ENCODE results near the gene YPEL5. TPM values are rescaled to one million over a fixed set of nuclear protein-coding genes. Genes with fewer than 3 reads are reported as not detected.

Gene YPEL5
- total RNA-seq, 1 donor from 2014 or later: 18.5 TPM

DNA sequence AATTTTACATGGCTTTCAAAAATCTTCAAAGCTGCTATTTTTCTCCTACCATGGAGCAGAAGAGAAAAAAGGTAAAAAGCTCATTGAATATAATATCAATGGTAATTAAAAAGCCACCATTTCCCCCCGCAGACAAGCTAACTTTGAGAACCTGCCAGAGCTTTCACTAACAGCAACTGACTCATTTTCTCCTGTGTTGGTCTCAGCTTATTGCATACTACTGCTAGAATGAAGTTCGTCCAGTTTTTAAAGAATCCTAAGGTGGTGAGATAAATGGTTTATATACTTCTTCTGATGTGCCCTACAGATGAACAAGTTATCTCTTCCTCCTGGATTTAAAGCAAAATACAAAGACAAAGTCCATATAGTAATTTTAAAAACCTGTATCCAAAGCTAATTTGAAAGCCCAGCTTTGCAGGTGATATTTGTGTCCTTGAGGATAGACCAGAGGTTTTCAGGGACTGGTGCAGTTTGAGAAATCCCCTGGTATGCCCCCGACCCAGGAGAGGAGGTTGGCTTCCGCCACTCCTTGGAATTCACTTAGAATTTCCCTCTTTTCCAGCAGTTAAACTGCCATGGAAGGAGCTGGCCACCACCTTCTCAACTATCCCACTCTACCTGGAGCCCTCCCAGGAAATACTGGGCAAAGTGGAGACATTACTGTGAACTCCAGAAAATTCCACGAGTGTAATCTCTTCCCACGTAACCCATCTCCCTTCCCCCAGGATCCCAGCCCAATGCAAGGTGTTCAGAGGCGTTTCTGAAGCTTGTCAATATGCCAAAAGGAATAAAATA is 17.5 kb downstream of the YPEL5 start:
- intact Hi-C loops (cut with micrococcal nuclease): loop anchor here (2.0 to 10.0 kb wide), 2 partner anchors 18 to 1150 kb away; partner anchors contain the start of gene YPEL5

DNA sequence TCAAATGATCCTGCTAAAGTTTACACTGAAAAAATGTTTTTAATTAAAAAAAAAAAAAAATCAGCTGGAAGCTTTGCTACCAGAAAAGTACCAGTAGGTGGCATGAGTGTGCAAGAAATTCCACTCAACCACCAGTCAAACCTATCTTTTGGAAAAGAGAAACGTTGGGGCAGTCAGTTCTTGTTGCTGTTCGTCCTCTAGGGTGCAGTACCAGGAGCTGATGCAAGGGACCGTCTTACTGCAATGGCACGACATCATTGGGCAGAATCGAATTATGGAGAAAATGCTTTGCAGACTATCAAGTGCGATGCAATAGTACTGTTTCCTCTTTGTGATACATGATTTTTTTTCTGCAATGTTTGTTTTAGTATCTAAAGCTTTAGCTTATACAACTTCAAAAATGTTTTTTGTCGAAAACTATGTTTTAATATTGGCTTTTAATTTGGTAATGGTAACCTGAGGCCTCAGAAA is 18.3 kb downstream of the YPEL5 start:
- intact Hi-C loops (cut with micrococcal nuclease): loop anchor here (1.0 to 10.0 kb wide), 5 partner anchors 18 to 1150 kb away; partner anchors contain the start of genes LCLAT1 and YPEL5

DNA sequence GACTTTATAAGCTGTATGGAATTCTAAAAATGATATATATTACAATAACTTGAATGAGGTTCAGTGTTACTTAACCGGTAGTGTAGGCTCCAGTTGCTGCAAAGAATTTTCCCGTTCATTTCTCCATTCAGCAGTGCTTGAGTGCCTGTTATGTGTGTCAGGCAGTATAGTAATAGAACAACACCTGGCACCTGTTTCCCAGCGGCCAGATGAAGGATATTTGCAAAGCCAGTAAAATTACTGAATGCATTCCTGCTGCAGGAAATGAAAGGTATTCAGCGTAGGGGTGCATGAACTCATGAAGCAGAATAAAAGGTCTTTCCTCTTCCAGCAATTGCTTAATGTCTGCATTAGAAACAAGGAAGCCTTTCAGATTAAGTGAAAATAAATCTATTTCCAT is 18.8 kb downstream of the YPEL5 start:
- intact Hi-C loops (cut with micrococcal nuclease): loop anchor here (1.0 to 10.0 kb wide), 5 partner anchors 19 to 1149 kb away; partner anchors contain the start of genes LCLAT1 and YPEL5

DNA sequence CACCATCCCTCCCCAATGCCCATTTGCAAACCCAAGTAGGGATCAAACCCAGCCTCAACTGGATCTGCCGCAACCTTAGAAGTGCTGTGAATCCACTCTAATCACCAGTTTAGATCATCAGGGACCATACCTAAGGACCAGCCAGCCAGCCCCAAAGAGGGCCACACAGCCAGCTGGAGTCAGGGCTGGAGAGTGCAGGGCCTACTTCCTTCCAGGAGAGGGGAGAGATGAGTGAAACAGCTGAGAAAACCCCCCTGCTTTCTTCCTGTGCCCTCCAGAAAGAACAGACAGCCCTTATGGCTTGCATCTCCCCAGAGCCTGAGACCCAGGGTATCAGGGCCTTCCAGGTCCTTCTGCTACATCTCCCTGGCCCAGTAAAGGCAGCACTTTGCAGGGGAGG is 25.8 kb downstream of the YPEL5 start:
- intact Hi-C loops (cut with micrococcal nuclease): no loop called here

DNA sequence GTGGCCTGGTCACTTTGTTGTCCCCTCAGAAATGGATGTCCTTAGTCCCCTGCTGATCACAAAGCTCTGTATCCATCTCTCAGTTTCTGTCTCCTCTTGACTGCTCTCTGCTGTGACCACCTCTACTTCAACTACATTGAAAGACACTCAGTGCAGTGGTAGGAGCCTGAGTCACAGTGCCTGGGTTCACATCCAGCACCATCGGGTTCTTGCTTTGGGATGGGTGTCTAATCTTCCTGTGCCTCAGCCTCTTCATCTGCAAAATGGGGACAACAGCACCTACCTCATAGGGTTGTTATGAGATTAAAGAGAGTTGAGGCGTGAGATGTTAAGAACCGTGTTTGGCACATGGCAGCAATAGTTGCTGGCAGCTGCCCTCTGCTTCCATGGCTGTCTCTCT is 30.6 kb downstream of the YPEL5 start:
- intact Hi-C loops (cut with micrococcal nuclease): no loop called here

DNA sequence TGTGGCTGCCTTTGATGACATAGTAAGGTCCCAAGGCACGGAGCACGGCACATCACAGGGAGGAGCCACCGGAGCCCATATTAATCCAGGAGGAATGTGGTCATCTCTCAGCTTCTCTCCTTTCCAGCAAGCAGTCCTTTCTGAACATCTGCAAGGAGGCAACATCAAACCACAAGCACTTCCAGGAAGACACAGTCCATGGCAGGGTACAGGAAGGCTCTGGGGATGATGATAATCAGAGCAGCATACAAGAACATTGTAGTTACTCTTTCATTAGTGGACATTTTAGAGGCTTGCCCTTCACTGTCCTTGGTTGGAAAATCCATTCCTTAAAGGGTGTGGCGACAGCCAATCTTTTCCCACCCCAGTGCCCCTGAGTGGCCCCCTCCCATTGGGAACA is 31.1 kb downstream of the YPEL5 start:
- intact Hi-C loops (cut with micrococcal nuclease): no loop called here

DNA sequence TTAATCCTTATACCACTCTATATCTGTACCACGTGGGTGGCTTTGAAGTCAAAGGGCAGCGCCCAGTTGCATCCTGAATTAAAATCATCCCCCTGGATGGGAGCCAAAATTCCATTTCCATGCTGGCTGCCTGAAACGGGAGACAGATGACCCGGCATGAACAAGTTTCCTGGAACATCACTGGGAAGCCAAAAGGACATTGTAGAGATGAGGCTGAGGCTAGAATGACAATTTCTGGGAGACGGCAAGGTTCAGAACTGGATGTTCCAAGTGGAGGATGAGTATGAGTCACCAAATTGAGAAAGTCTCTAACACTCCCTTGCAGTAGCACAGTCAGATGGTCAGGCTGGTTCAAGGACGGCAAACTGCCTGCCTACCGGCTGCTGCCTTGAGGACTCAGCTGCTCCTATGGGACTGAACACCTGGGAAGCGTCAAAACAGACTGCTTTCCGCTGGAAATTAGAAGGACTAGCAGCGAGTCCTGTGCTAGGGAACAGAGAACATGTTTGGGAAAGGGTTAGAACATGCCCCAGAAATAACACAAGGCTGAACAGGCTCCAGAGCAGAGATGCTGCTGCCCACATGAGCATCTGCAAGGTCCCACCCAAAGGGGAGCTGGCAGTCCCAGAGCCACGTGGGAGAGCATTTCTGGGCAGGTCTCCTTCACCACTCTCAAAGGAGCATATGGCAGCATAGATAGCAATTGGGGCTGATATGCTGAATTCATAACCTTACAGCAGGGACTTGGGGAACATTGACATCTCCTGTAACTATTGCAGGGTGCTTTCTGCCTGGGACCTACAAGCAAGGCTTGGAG is 32.0 kb downstream of the YPEL5 start:
- intact Hi-C loops (cut with micrococcal nuclease): no loop called here

DNA sequence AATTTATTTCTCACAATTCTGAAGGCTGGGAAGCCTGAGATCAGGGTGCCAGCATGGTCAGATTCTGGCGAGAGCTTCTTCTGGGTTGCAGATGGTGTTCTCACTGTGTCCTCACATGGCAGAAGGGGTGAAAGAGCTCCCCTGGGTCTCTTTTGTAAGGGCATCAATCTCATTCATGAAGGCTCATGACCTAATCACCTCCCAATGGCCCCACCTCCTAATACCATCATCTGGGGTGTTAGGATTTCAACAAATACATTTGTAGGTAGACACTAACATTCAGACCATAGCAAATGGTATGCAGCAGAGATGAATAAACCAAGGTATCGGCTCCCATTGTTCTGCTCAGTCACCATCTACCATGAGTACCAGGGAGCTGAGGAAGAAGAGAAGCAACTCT is 32.7 kb downstream of the YPEL5 start:
- intact Hi-C loops (cut with micrococcal nuclease): no loop called here

DNA sequence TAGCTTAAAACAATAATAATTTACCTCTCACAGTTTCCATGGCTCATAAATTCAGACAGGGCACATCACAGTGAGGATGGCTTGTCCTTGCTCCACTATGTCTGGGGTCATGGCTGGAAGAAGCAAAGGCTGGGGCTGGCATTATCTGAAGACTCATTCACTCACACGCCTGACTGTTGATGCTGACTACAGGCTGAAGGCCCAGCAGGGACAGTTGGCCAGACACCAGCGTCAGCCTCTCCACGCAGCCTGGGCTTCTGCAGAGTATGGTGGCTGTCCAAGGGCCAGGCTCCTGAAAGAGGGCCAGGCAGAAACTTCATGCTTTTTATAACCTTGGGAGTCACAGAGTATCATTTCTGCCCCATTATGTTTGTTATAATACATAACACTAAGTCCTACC is 33.4 kb downstream of the YPEL5 start:
- intact Hi-C loops (cut with micrococcal nuclease): no loop called here

DNA sequence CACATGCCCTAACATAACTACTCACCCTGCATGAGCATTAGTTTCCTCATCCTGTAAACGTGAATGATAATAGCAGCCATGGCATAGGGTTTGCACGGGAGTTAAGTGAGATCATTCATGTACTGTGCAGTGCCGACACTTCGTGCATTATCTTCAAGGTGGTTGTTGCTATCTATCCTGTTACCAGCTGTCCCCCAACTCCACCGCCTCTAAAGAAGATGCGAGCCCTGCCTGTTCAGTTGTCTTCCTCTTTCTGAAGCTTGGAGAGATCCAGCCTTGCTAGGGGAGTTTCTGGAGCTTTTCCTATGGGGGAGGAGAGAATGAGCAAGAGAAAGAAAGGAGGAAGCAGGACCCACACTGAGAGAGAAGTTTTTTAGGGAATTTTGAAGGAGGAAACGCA is 34.4 kb downstream of the YPEL5 start:
- intact Hi-C loops (cut with micrococcal nuclease): no loop called here

DNA sequence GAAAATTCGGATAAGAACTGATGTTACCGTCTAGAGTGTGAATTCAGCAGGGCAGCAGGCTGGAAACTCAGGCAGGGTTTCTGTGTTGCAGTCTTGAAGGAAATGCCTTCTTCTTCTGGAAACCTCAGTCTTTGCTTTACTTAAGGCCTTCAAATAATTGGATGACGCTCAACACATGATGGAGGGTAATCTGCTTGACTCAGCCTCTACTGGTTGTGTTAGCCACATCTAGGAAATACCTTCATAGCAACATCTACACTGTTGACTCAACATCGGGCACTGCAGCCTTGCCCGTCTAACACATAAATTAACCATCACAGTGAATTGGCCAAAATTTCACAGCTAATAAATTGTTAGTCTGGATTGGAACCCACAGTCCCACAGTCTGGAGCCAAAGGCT is 37.2 kb downstream of the YPEL5 start:
- intact Hi-C loops (cut with micrococcal nuclease): no loop called here

DNA sequence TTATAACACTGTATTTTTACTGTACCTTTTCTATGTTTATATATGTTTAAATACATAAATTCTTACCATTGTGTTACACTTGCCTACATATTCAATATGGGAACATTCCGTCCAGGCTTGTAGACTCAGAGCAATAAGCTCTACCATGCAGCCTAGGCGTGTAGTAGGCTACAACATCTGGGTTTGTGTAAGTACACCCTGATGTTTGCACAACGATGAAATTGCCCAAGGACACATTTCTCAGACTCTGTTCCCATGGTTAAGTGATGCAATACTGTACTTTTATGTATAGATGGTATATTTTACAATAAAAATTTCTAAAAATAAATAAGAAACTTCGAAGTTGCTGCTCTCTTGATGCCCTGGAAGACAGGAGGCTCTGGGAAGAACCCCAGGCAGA is 38.4 kb downstream of the YPEL5 start:
- intact Hi-C loops (cut with micrococcal nuclease): no loop called here

DNA sequence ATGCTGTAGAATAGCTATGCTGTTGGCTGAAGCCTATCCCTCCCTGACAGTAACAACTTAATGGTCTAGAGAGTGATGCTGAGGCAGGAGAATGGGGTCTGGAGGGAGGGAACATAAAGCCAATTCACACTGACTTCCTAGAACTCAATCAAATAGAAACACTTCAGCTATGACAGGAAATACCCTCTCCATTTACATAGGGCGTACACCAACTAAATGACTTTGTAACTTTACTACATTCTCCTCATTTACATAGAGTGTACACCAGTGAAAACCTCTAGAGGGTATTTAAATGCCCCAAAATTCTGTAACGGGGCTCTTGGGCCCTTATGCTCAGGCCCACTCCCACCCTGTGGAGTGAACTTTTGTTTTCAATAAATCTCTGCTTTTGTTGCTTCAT is 41.5 kb downstream of the YPEL5 start:
- intact Hi-C loops (cut with micrococcal nuclease): no loop called here

DNA sequence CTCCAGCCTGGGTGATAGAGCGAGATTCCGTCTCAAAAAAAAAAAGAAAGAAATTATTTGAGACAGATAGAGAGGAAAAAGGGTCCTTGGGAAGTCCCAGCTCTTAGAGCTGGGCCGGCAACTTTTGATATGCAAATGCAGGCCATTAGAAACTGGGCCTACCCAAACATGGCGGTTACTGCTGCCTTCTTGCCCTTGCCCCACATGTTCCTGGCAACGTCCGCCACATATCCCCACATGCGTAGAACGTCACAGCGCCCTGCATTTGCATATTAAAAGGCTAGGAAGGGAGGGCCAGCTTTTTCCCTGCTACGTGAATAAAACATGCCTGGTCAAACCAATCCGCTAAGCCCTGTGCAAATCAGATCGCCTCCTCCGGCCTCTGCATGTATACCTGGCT is 43.8 kb downstream of the YPEL5 start:
- intact Hi-C loops (cut with micrococcal nuclease): no loop called here

DNA sequence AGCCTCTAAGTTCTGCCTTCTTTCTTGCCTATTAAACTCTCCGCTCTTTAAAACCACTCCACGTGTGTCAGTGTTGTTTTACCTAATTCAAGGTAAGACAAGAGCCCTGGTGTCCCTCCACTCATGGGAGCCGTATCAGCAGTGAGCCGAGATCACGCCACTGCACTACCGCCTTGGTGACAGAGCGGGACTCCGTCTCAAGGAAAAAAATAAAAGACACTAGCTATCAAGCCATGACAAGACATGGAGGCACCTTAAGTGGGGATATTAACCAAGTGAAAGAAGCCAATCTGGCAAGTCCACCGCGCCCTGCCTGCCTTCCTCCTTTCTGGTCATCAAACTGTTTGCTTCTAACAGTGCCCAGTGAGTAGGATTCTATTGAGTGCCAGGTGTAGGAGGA is 44.3 kb downstream of the YPEL5 start:
- intact Hi-C loops (cut with micrococcal nuclease): no loop called here

DNA sequence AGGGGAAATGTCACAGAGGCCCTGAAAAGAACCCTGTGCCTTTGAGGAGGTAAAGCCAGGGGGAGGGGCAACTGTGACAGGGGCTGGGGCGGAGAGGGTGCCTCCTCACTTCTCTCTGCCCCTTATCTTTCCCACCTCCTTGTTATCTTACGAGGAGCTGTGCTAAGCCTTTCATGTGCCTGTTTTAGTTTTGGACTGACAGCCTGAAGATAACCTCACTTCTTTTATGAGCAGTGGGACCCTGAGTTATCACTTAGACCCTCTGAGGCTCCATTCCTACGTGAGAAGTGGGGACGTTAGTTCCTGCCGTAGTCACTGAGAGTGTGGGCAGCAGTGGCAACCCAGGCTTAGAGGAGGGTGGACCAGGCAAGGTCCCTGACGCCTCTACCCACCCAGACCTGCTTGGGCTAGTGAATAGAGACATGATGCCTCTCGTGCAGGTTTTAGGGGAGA is 45.0 kb downstream of the YPEL5 start:
- intact Hi-C loops (cut with micrococcal nuclease): no loop called here

DNA sequence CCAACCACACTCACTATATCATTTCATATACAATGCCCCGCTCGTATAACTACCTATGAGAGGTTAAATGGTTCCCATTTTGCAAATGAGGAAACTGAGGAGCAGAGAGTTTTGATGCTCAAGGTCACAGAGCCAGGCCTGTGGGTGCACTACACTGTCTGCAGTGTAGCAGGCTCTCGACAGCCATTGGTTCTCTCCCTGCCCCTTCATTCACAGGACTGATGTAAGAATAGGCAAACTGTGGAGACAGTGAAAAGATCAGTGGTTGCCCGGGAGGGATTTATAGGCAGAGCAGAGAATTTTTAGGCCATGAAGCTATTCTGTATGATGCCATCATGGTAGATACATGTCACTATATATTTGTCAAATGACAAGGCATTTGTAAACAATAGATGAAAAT is 45.5 kb downstream of the YPEL5 start:
- intact Hi-C loops (cut with micrococcal nuclease): no loop called here

DNA sequence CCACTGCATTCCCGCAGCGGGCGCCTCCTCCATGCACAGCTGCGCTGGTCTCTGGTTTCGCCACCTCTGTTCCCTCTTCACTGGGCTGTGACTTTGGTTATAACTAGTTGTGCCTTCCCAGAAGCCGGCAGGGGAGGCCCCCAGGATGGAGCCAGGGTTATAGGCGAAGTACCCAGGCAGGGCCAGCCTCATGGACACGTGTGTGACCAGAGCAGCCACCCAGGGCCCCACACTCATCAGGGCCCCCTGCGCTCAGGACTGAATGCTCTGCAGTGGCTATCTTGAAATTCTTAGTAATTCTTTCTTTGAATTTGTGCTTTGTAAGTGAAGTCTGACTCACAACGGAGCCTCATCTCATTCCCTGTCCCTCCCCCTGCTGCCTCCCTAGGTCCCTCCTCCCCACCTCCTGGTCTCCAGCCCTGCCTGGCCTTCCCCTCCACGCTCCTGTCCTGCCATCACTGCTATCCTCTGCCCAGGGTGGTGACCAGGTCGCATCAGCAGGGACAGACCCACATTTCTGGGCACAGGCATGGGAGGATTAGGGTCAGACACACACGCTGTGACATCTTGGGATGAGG is 46.4 kb downstream of the YPEL5 start:
- intact Hi-C loops (cut with micrococcal nuclease): no loop called here

DNA sequence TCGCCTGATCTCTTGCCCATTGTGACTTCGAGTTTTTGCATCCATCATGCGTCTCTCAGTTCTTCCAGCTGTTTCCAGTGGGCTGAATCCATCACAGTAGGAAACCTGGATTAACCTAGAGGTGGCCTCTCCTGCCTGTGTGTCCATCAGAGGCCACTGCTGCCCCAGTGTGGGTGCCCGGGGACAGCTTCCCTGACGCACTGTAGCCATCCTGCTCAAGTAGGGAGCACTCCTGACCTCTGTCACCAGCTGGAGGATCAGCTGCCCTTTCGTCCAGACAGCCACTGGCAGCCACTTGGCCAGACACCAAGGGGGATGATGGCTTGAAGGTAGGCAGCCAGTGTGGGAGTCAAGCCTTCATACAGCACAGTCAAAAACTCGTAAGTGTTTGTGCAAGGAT is 47.6 kb downstream of the YPEL5 start:
- intact Hi-C loops (cut with micrococcal nuclease): no loop called here

DNA sequence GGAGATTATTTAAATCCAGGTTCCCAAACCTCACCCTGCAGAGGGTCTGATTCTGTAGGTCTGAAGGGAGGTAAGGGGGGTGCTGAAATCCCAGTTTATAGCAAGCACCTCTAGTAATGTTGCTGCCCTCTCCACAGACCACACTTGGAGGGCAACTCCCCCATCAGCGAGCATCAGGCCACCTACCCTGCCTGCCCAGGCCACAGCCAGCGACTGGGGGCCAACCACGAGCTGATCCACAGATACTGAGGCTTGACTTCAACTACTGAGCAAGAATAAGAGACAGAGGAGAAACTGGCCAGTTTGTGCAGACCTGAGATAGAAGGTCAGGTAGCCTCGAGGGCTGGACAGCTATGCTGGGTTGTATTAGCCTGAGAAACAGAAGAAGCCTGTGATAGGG is 48.2 kb downstream of the YPEL5 start:
- intact Hi-C loops (cut with micrococcal nuclease): no loop called here

DNA sequence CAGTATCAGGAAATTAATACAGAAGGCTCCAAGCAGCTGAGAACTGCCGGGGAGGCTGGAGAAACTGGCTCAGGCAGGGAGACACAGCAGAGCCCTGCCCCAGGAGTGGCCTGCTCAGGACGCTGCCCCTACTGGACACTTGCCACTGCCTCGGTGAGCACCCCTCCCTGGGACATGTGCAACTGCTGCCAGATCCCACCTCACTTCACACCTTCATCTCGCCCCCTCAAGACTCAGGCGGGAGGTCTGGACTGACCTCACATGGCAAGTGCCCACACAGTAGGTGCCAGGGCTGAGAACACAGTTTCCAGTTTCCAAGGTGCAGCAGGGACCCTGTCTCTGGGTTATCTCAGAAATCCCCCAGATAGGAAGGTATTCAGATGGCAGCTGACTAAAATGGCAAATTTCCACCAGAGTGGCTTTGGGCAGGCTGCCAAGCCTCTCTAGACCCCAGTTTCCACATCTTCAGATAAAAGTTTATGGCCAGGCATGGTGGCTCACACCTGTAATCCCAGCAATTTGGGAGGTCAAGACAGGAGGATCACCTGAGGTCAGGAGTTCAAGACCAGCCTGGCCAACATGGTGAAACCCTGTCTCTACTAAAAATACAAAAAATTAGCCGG is 50.9 kb downstream of the YPEL5 start:
- intact Hi-C loops (cut with micrococcal nuclease): no loop called here
